Thymus (tissue), 11 donors: ENCODE results near the gene RPL41. TPM values are rescaled to one million over a fixed set of nuclear protein-coding genes. Genes with fewer than 3 reads are reported as not detected.

Experiments
- DNase-seq, 9 donors: peaks; one replicate each; pipeline ENCODE4 v3.0.0-alpha.2; 2013; ENCODE audit warnings: low spot score in 9 of 9, low read depth in 6 of 9, missing footprints in 1 of 9
- H3K27ac ChIP-seq, 2 donors: one replicate each; pipeline ENCODE4 v1.5.1; 2013; ENCODE audit warnings: control low read depth in 1 of 2, low read depth in 1 of 2, low read length in 1 of 2, mild to moderate bottlenecking in 1 of 2, moderate library complexity in 1 of 2
- H3K27me3 ChIP-seq, 2 donors: one replicate each; pipeline ENCODE4 v1.5.1; 2013; ENCODE audit warnings: low read length in 1 of 2; ENCODE audit not compliant: control insufficient read depth in 2 of 2, insufficient read depth in 1 of 2
- H3K36me3 ChIP-seq, 2 donors: one replicate each; pipeline ENCODE4 v1.5.1; 2013; ENCODE audit warnings: low read length in 1 of 2, mild to moderate bottlenecking in 1 of 2, moderate library complexity in 1 of 2; ENCODE audit not compliant: control insufficient read depth in 2 of 2, insufficient read depth in 2 of 2
- H3K4me1 ChIP-seq, 2 donors: one replicate each; pipeline ENCODE4 v1.5.1; 2013; ENCODE audit warnings: low read length in 2 of 2; ENCODE audit not compliant: control insufficient read depth in 2 of 2, insufficient read depth in 2 of 2
- H3K4me3 ChIP-seq, 2 donors: one replicate each; pipeline ENCODE4 v1.5.1; 2013; ENCODE audit warnings: low read length in 2 of 2, control low read depth in 1 of 2, mild to moderate bottlenecking in 1 of 2
- H3K9me3 ChIP-seq, 2 donors: one replicate each; pipeline ENCODE4 v1.5.1; 2013; ENCODE audit warnings: low read length in 1 of 2, mild to moderate bottlenecking in 1 of 2; ENCODE audit not compliant: control insufficient read depth in 2 of 2, insufficient read depth in 1 of 2
- WGBS: extraction: QIAGEN DNeasy Blood & Tissue Kit; methylation state at CpG from one replicate; pipeline ENCODE4 v1.1.7; 2013; 5-methylcytosine and 5-hydroxymethylcytosine counted together
- polyA plus RNA-seq: library from polyadenylated mRNA; stranded (reverse); fragments of 200-250 nt; gene quantifications from one replicate; pipeline ENCODE4 v1.2.3, GENCODE V29; 2013
- total RNA-seq: library from RNA; stranded (reverse); fragments of 120-200 nt; gene quantifications from one replicate; pipeline ENCODE4 v1.2.4, GENCODE V29; 2013
- donor health status: healthy.

The RPL41 gene
- total and polyA plus RNA-seq, 2 donors = 5,569 to 9,819 TPM

- Histone ChIP-seq H3K4me3 (no peak overlapping the region), H3K4me1 (peaks cover 0 to 14% of the 10 kb centered on the region in 2 donors), H3K27ac (no peak overlapping the region), H3K36me3 (peaks cover 63 to 74% of the 10 kb centered on the region in 2 donors), H3K9me3 (no peaks in the 10 kb centered on the region), H3K27me3 (no peaks in the 10 kb centered on the region)
- DNase-seq = no peak
- WGBS = 95% methylated on average over 19 of the region's 19 CpGs
These were observed 25.7 kb downstream of the RPL41 start for GRCh38 chr12:56141946-56142784.

- H3K36me3 ChIP-seq = peaks cover 53 to 63% of the 10 kb centered on the region in 2 donors
- peaks cover 0 to 5% of the 10 kb centered on the region in 2 donors for H3K4me1 ChIP-seq
- WGBS = 89% methylated on average over 4 of the region's 4 CpGs
- no peaks in the 10 kb centered on the region for H3K9me3 ChIP-seq
- no peak for DNase-seq
- H3K4me3 ChIP-seq = no peak overlapping the region
- no peak overlapping the region for H3K27ac ChIP-seq
- H3K27me3 ChIP-seq = no peaks in the 10 kb centered on the region
These were observed 26.8 kb downstream of the RPL41 start for GRCh38 chr12:56143217-56143616.

GRCh38 chr12:56143870-56144269 is 27.4 kb downstream of the RPL41 start:
- Histone ChIP-seq H3K27ac (peak overlapping the region in 1 of 2 donors; percentile 7), H3K27me3 (no peaks in the 10 kb centered on the region), H3K9me3 (no peaks in the 10 kb centered on the region), H3K36me3 (peaks cover 46 to 57% of the 10 kb centered on the region in 2 donors), H3K4me3 (no peak overlapping the region), H3K4me1 (no peaks in the 10 kb centered on the region)
- DNase-seq = no peak
- 94% methylated on average over 8 of the region's 8 CpGs for WGBS

- no peak overlapping the region for H3K4me3 ChIP-seq
- H3K27me3 ChIP-seq = no peaks in the 10 kb centered on the region
- no peaks in the 10 kb centered on the region for H3K4me1 ChIP-seq
- peaks cover 42 to 44% of the 10 kb centered on the region in 2 donors for H3K36me3 ChIP-seq
- WGBS = over 99% methylated on average over 3 of the region's 3 CpGs
- no peak overlapping the region for H3K27ac ChIP-seq
- H3K9me3 ChIP-seq = no peaks in the 10 kb centered on the region
- DNase-seq = no peak
These were observed 28.8 kb downstream of the RPL41 start for GRCh38 chr12:56145217-56145616.

- H3K4me1 ChIP-seq = peaks cover 3 to 9% of the 10 kb centered on the region in 2 donors
- 94% methylated on average over 13 of the region's 13 CpGs for WGBS
- no peak overlapping the region for H3K27ac ChIP-seq
These were observed 30.3 kb downstream of the RPL41 start for GRCh38 chr12:56146492-56147460.

GRCh38 chr12:56150563-56150962 is 34.1 kb downstream of the RPL41 start:
- peak in 1 of 9 donors; percentile 19 for DNase-seq
- Histone ChIP-seq H3K9me3 (no peaks in the 10 kb centered on the region), H3K27me3 (no peaks in the 10 kb centered on the region), H3K36me3 (peaks cover 2 to 9% of the 10 kb centered on the region in 2 donors), H3K4me3 (no peak overlapping the region), H3K27ac (no peak overlapping the region), H3K4me1 (peaks cover 14 to 34% of the 10 kb centered on the region in 2 donors)
- 68% methylated on average over 3 of the region's 3 CpGs for WGBS

More at GRCh38 chr12:56146492-56147460, 30.3 kb downstream of the RPL41 start:
- no peaks in the 10 kb centered on the region for H3K9me3 ChIP-seq
- H3K27me3 ChIP-seq = no peaks in the 10 kb centered on the region
- no peak for DNase-seq
- no peak overlapping the region for H3K4me3 ChIP-seq
- peaks cover 35 to 36% of the 10 kb centered on the region in 2 donors for H3K36me3 ChIP-seq

GRCh38 chr12:56151672-56152131 is 35.3 kb downstream of the RPL41 start:
- WGBS = 3% methylated on average over 12 of the region's 12 CpGs
- H3K36me3 ChIP-seq = peaks cover 3 to 10% of the 10 kb centered on the region in 2 donors
- H3K4me1 ChIP-seq = peaks cover 14 to 34% of the 10 kb centered on the region in 2 donors
- H3K4me3 ChIP-seq = peak overlapping the region; percentile 68 to 87
- no peaks in the 10 kb centered on the region for H3K27me3 ChIP-seq
- DNase-seq = peak in 5 of 9 donors; percentile 59 to 87 (median 70)
- H3K9me3 ChIP-seq = no peaks in the 10 kb centered on the region
- H3K27ac ChIP-seq = peak overlapping the region; percentile 96 to 99

- H3K9me3 ChIP-seq = no peaks in the 10 kb centered on the region
- H3K27me3 ChIP-seq = no peaks in the 10 kb centered on the region
- peaks cover 17 to 39% of the 10 kb centered on the region in 2 donors for H3K4me1 ChIP-seq
- under 1% methylated on average over 37 of the region's 37 CpGs for WGBS
- peak within 1 kb of the TSS; percentile 96 to 99 for H3K27ac ChIP-seq
- DNase-seq = peak; percentile 84 to 97 (median 89)
- H3K36me3 ChIP-seq = peaks cover 3 to 10% of the 10 kb centered on the region in 2 donors
- H3K4me3 ChIP-seq = peak within 1 kb of the TSS; percentile 68 to 87
These were observed 35.8 kb downstream of the RPL41 start, which contains the start of gene MYL6B for GRCh38 chr12:56152132-56152755. TSS of gene MYL6B (plus strand) at chr12:56152587. CDS start at chr12:56153919, 1,332 bp downstream.
